Activated effector memory CD4-positive, alpha-beta T cell treated with Interleukin-2 at 50 U/mL for 16 hours (primary cell): ENCODE results near the gene VPS4A.
A peak's percentile ranks its signal among the peaks of the same experiment; 100 is the strongest.
"Not testable (repeated sequence)": the region's sequence is repeated elsewhere in the genome, so short reads cannot be mapped to it uniquely, and the experiment has no call there.

Source experiments
- DNase-seq: peaks from one replicate; pipeline ENCODE4 v3.0.0-alpha.2; 2020

VPS4A gene

GRCh38 chr16:69328854-69329316 is 17.7 kb downstream of the VPS4A start:
- DNase-seq: no peak

- no peak for DNase-seq
Observed at GRCh38 chr16:69329369-69330285, 18.5 kb downstream of the VPS4A start.

- DNase-seq: peak; percentile 79
Observed at GRCh38 chr16:69330286-69331109, 19.3 kb downstream of the VPS4A start, which contains the start of gene PDF. PDF (minus strand) TSS chr16:69330588; CDS start chr16:69330570, 18 bp downstream.

- DNase-seq: no peak
Observed at GRCh38 chr16:69334696-69335095, 23.5 kb downstream of the VPS4A start.

DNA sequence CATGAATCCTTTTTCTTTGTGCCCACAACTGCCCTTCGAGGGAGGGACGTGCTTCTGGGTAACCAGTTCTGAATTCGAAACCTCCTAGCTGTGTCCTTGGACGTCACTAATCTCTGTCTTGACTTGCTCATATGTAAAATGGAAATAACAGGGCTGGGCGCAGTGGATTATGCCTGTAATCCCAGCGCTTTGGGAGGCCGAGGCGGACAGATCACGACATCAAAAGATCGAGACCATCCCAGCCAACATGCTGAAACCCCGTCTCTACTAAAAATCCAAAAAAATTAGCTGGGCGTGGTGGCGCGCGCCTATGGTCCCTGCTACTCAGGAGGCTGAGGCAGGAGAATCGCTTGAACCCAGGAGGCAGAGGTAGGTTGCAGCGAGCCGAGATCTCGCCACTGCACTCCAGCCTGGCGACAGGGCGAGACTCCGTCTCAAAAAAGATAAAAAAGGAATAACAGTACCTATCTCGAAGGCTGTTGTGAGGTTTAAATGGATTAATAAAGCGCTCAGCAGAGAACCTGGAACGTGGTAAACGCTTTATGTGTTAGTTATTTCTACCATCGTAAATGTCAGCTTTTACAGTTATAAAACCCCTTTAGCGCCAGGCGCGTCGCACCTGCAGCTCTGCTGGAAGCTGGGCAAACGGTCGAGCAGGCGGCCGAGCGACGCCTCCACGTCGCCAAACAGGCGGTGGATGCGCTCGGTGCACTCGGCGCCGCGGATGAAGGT is 27.6 kb downstream of the VPS4A start:
- no peak for DNase-seq

GRCh38 chr16:69339289-69340094 is 28.3 kb downstream of the VPS4A start, which contains the start of the genes COG8 and NIP7:
COG8 (minus strand) TSS chr16:69339564; CDS start chr16:69339552, 12 bp downstream.
NIP7 (plus strand) TSS chr16:69339772; CDS start chr16:69339830, 58 bp downstream.
- DNase-seq: peak; percentile 89

GRCh38 chr16:69340095-69340644 is 29.0 kb downstream of the VPS4A start:
- no peak for DNase-seq

- DNase-seq: no peak
Observed at GRCh38 chr16:69344171-69344570, 33.0 kb downstream of the VPS4A start.

GRCh38 chr16:69345923-69346322 is 34.8 kb downstream of the VPS4A start:
- no peak for DNase-seq

GRCh38 chr16:69346683-69347082 is 35.5 kb downstream of the VPS4A start:
- no peak for DNase-seq

- no peak for DNase-seq
Observed at GRCh38 chr16:69348222-69348621, 37.1 kb downstream of the VPS4A start.

- DNase-seq: no peak
Observed at GRCh38 chr16:69349536-69349935, 38.4 kb downstream of the VPS4A start.

DNA sequence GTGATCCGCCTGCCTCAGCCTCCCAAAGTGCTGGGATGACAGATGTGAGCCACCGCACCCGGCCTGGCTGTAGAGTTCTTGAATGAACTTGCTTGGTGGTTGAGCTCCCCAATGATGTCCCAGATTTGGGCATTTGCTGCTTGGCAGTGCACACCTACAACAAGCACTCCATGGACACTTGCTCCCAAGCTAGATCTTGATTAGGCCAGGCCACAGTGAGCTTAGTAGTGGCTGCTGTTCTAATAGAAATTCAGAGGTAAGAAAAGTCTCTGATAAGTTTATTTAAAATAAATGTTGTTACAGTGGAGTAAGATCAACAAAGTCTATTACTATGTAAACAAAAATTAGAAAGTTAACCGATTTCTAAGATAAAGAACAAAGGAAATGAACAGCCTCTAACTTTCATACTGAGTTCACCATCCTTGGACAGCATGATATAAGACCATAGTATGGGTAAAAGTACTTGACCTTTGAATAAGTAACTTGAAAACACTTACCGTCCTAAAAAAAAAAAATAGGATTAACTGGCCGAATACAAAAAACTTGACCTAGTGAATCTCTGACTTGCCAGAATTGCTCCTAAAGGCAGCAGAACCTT is 39.5 kb downstream of the VPS4A start:
- DNase-seq: no peak

- no peak for DNase-seq
Observed at GRCh38 chr16:69351309-69352027, 40.3 kb downstream of the VPS4A start, which contains the start of gene TMED6. TMED6 (minus strand) TSS chr16:69351786; CDS start chr16:69351753, 33 bp downstream.

DNA sequence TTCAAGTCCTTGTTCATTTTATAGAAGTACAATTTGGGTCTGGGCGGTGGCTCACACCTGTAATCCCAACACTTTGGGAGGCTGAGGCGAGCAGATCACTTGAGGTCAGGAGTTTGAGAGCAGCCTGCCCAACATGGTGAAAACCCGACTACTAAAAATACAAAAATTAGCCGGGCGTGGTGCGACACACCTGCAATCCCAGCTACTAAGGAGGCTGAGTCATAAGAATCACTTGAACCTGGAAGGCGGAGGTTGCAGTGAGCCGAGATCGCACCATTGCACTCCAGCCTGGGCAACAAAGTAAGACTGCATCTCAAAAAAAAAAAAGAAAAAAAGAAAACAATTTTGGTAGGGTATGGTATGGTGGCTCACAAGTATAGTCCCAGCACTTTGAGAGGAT is 48.9 kb downstream of the VPS4A start:
- not testable (repeated sequence) for DNase-seq

DNA sequence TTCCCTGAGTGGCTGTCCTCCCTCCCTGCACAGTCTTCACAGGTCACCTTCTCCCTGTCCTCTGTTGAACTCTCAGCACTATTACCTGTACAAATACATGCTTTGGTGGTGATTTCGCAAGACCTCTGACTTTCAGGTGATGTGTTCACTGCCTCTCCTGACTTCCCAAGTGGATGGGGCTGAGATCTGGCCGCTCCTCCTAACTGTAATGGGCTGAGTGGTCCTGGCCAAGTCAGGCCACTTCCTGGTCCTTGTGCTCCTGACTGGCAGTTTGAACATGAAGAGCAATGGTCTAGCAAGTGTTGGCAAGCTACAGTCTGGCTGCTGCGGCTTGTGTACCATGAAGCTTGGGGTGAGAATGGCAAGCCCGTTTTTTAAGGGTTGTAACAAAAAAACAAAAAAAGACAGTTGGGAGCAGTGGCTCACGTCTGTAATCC is 52.1 kb downstream of the VPS4A start:
- no peak for DNase-seq

- no peak for DNase-seq
Observed at GRCh38 chr16:69364088-69364487, 52.9 kb downstream of the VPS4A start.

DNA sequence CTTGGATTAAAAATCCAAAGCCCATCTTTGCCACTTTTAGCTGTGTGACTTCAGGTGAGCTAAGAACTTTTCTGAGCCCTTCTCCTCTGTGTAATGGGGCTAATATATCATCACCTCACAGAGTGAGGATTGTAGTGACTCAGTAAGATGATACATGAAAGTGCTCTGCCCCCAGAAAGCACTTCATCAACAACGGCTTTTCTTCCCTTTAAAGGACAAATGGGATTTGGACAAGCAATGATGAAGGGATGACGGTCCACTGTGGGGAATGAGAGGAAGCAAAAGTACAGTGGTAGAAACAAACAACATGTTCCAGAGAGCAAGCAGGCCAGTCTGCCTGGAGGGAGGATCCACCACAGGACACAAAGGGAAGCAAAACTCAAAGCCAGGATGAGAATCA is 54.8 kb downstream of the VPS4A start:
- no peak for DNase-seq

DNA sequence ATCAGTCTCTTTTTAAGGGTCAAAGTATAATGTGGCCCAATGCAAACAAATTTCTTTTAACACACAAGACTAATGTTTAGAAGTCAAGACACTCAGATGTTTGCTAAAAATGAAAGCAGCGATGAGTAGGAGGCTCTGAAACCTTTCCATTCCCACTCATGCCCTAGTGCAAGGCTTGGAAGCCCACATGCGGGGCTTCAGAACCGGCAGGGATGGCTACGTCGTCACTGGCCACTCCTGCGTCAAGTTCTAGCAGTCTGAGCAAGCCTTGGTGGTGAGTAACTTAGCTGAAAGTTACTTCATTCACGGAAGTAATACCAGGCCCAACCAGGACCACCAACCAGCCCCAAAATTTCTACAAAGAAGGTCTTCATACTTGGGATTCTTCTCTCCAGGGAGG is 55.3 kb downstream of the VPS4A start:
- DNase-seq: no peak

DNA sequence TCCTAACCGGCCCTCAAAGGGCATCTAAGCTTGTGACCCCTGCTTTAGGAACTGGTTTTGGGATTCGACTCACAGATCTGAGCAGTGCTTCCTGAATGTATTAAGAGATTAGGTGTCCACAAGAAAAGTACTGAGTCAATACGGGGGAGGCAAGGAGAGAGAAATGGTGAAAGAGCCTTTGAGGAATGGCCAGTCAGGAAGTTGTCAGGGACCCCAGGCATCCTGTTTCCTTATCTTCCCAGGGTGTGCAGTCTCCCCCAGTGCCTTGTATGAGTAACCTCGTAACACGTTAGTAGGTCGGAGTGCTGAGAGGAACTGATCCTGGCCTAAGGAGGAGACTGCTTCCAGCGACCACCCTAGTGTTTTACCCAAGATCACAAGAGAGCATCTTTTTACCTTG is 56.8 kb downstream of the VPS4A start:
- DNase-seq: no peak
